Kidney capillary endothelial cell (primary cell): ENCODE data around the gene NUDT21.

ENCODE experiments used
- DNase-seq: peaks from one replicate; pipeline ENCODE4 v3.0.0-alpha.2; 2018; ENCODE audit warnings: low spot score

The NUDT21 gene

GRCh38 chr16:56462064-56462796, 11.1 kb upstream of the NUDT21 start:
- no peak for DNase-seq

DNA sequence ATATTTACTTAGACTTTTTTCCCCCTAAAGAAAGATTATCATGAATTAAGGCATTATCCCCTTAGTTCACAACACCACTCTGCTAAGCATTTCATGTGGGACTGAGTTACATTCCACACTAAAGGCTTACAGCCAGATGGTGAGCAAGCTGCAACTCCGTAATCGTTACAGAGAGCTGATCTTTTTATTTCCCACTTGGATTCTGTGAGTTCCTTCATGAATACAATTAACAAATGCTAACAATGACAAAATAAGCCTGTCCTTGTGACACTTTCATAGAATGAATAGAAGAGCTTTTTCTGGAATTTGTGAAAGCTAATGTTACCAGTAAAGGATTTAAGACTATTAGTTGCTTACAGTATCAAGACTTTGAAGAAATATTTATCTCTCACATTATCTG, 9.0 kb upstream of the NUDT21 start:
- DNase-seq: no peak

- no peak for DNase-seq
These were observed 6.9 kb upstream of the NUDT21 start for GRCh38 chr16:56457927-56458470.

DNA sequence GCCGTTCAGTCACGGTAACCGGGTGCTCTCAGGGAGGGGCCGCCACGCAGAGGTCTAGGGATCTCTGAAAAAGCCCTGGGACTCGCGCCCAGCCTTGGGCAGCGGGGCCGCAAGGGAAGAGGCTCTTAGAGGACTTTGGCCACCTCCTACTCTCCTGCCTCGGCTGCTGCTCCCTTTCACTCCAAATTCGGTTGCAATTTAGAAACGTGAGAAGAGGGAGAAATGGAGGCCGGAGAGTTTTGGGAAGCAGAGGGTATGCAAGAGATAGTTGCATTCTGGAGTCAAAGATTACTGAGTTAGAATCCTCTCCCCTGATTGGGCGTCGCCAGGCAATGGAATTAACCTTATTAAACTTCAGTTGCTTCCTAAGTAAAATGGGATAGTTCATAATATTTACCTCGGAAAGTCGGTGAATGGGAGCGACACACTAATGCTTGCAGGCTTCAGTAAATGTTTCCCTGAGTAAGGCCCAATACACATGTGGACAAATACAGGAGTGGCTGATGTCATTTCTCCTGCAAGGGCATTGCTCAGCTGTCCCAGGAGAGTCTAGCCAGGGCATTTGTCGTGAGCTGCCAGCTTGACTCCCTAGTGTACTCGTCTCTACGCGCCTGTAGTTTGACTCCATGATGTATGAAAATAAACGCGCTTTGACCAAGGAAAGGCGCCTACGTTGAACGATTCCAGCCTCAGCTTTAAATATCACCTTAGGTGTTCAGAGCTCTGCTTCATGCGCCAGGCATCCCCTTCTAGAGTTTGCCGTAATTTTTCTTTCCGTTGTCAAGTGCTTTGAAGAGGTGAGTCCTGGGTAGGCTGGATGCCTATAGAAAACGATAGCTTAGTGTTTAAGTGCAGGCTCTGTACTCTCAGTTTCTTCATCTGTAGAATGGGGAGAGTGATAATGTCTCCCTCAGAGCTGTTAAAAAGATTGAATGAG, 889 bp upstream of the NUDT21 start:
- peak; percentile 62 for DNase-seq

- DNase-seq: peak; percentile 8
These were observed 702 bp downstream of the NUDT21 start for GRCh38 chr16:56450275-56450985.

GRCh38 chr16:56448005-56448404, 3.1 kb downstream of the NUDT21 start:
- no peak for DNase-seq

GRCh38 chr16:56447286-56447685, 3.8 kb downstream of the NUDT21 start:
- no peak for DNase-seq

GRCh38 chr16:56438038-56438437, 13.1 kb downstream of the NUDT21 start:
- DNase-seq: no peak

DNA sequence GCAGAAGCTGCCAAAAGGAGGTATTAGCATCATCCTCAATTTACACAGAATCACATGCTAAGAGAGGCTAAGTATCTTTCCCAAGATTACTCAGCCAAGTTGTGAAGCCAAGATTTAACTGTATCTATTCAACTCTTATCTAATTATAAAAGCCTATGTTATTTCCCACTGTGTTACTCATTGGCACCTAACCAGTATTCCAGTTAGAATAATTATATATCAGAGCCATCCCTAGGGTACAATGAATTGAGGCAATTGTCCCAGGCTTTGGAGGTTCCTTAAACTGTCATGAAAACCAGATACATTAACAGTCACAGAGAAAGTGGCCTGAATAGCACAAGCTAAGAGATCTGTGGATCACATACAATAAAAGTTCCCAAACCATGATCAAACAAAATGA, 14.9 kb downstream of the NUDT21 start:
- no peak for DNase-seq

GRCh38 chr16:56428091-56428490, 23.0 kb downstream of the NUDT21 start:
- DNase-seq: no peak

DNA sequence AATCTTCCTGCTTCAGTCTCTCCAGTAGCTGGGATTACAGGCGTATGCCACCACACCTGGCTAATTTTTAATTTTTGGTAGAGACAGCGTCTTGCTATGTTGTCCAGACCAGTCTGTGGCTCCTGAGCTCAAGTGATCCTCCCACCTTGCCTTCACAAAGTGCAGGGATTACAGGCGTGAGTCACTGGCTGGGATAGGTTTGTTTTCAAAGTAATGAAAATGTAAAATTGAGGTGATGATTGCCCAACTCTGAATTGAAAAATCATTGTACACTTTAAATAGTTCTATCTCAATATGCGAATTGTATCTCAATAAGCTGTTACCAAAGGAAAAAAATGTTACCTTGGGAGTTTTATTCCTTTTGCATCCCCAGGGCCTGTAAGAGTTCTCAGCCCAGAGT, 24.5 kb downstream of the NUDT21 start:
- no peak for DNase-seq

- DNase-seq: peak; percentile 67
These were observed 25.7 kb downstream of the NUDT21 start, which contains the start of gene AMFR for GRCh38 chr16:56425439-56425832. TSS of gene AMFR (minus strand) at chr16:56425545. CDS start at chr16:56425327, 218 bp downstream.

DNA sequence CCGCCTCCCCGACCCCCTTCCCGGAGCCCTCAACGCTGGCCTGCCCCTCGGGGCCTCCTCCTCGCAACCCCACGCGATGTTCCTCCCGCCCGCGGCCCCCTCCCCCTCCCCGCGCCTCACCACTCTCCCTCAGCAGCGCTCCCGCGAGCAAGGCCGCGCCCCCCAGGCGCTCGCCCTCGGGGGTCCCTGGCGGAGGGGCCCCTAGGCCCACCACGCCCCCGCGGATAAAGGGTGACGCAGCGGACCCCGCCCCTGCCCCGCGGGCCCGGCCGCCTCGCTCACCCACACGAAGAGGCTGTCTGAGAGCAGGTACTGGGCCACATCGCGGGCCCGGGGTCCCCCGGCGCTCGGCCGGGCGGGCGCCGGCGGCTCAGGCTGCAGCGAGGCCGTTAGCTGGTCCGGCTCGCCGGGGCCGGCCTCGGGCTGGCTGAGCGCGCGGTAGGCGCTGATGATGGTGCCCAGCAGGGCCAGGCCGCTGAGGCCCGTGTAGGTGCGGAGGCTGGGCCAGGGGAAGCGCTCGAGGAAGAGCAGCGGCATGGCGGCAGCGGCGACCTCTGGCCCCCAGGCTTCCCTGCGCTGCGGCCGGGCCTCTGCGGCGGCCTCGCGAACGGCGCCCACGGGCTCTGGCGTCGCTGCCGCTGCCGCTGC, 26.2 kb downstream of the NUDT21 start:
- DNase-seq: no peak

GRCh38 chr16:56424404-56424764, 26.7 kb downstream of the NUDT21 start:
- no peak for DNase-seq

- no peak for DNase-seq
These were observed 27.3 kb downstream of the NUDT21 start for GRCh38 chr16:56423584-56424403.

- no peak for DNase-seq
These were observed 28.2 kb downstream of the NUDT21 start for GRCh38 chr16:56422896-56423441.

- no peak for DNase-seq
These were observed 29.0 kb downstream of the NUDT21 start for GRCh38 chr16:56421976-56422669.

DNA sequence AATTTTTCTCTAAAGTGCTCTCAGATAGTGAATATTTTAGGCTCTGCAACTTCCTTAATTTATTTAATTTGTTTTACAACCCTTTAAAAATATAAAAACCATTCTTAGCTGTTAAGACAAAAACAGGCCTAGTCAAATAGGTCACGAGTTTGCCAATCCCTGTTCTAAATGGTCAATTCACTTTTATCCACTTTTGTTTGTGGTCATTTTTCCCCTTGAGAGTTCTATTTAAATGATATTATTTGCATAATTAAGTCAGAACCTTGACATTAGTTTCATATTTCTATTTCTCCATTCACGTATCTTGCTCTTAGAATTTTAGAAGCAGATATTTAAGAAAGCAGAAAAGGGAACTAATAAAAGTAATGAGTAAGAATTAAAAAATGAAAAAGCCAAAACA, 29.8 kb downstream of the NUDT21 start:
- DNase-seq: no peak

DNA sequence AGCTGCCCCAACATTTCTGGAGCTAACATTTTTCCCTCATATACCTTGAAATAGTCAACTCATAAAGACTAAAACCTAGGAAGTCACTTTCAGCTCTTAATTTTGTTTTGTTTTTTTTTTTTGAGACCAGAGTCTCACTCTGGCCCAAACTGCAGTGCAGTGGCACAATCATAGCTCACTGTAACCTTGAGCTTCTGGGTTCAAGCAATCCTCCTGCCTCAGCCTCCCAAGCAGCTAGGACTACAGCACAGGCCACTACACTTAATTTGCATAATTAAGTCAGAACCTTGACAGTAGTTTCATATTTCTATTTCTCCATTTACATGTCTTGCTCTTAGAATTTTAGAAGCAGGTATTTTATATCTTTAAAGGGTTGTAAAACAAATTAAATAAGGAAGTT, 30.5 kb downstream of the NUDT21 start:
- no peak for DNase-seq
